IMR-90 (cell line): ENCODE measurements around the gene FANCE. TPM values are rescaled to one million over a fixed set of nuclear protein-coding genes. Genes with fewer than 3 reads are reported as not detected.

Source experiments
- ATAC-seq: fragments of 200-7000 bp; cut with Tn5 transposase; 2 replicates; pipeline ENCODE4 v1.9.1; 2020; ENCODE audit warnings: low read depth, mild to moderate bottlenecking, moderate library complexity
- BruUV-seq: library from RNA; stranded (reverse); fragments of 400-500 nt; replicated peaks from 2 replicates; lab custom pipeline; 2021; lab: Mats Ljungman, UMichigan
- CTCF ChIA-PET: fragments of 300-600 bp; formaldehyde crosslinking; extraction: SDS; loops from one replicate; lab custom pipeline; 2021; ENCODE audit warnings: antibody characterized with exemption; lab: Yijun Ruan, JAX
- POLR2A ChIA-PET: fragments of 300-600 bp; sonication (Branson Sonifier 250); formaldehyde crosslinking; loops from one replicate; lab custom pipeline; 2022; ENCODE audit warnings: antibody characterized with exemption; ENCODE audit not compliant: unreplicated experiment; lab: Charles Lee
- DNase-seq: peaks from one replicate; pipeline ENCODE4 v3.0.0; 2013
- H2AFZ ChIP-seq: replicated peaks from 2 replicates; pipeline ENCODE3; 2013; ENCODE audit warnings: low read length, mild to moderate bottlenecking; ENCODE audit not compliant: poor library complexity
- H2AK5ac ChIP-seq: 2 replicates; pipeline ENCODE4 v1.6.1; 2013; ENCODE audit warnings: low read depth, low read length, inconsistent platforms
- H2AK9ac ChIP-seq: replicated peaks from 2 replicates; pipeline ENCODE3; 2013; ENCODE audit warnings: mild to moderate bottlenecking, low read depth, low read length, moderate library complexity; ENCODE audit not compliant: poor library complexity
- H2BK120ac ChIP-seq: 2 replicates; pipeline ENCODE4 v1.6.1; 2013; ENCODE audit warnings: low read depth, low read length, inconsistent platforms
- H2BK15ac ChIP-seq: 3 replicates; pipeline ENCODE4 v1.6.1; 2013; ENCODE audit warnings: low read depth, low read length, inconsistent platforms
- H2BK20ac ChIP-seq: 2 replicates; pipeline ENCODE4 v1.6.1; 2013; ENCODE audit warnings: low read depth, mild to moderate bottlenecking, inconsistent platforms, low read length, moderate library complexity
- H2BK5ac ChIP-seq: 2 replicates; pipeline ENCODE4 v1.6.1; 2013; ENCODE audit warnings: mild to moderate bottlenecking, low read depth, low read length, inconsistent platforms; ENCODE audit not compliant: poor library complexity, severe bottlenecking
- H3K14ac ChIP-seq: replicated peaks from 2 replicates; pipeline ENCODE4 v1.6.1; 2013; ENCODE audit warnings: low read depth, low read length, inconsistent platforms
- H3K18ac ChIP-seq: 2 replicates; pipeline ENCODE4 v1.6.1; 2013; ENCODE audit warnings: low read depth, low read length, control low read depth
- H3K23ac ChIP-seq: 2 replicates; pipeline ENCODE4 v1.6.1; 2013; ENCODE audit warnings: low read depth, low read length, inconsistent platforms
- H3K27ac ChIP-seq: 2 replicates; pipeline ENCODE4 v1.5.1; 2013; ENCODE audit warnings: mild to moderate bottlenecking, control low read depth, low read length; ENCODE audit not compliant: insufficient read depth
- H3K27me3 ChIP-seq: 2 replicates; pipeline ENCODE4 v1.6.1; 2013; ENCODE audit warnings: low read length; ENCODE audit not compliant: control insufficient read depth, insufficient read depth
- H3K36me3 ChIP-seq: 2 replicates; pipeline ENCODE4 v1.6.1; 2013; ENCODE audit warnings: low read length, mixed read lengths; ENCODE audit not compliant: control insufficient read depth, insufficient read depth
- H3K4ac ChIP-seq: 2 replicates; pipeline ENCODE4 v1.6.1; 2013; ENCODE audit warnings: low read depth, low read length, inconsistent platforms
- H3K4me1 ChIP-seq: 2 replicates; pipeline ENCODE4 v1.6.1; 2013; ENCODE audit warnings: low read length, mixed read lengths; ENCODE audit not compliant: control insufficient read depth, insufficient read depth
- H3K4me2 ChIP-seq: 2 replicates; pipeline ENCODE4 v1.6.1; 2013; ENCODE audit warnings: low read depth, mild to moderate bottlenecking, control low read depth, low read length, moderate library complexity
- H3K4me3 ChIP-seq: 2 replicates; pipeline ENCODE4 v1.5.1; 2013; ENCODE audit warnings: low read depth, mild to moderate bottlenecking, control low read depth, low read length, moderate library complexity; ENCODE audit not compliant: insufficient read depth
- H3K56ac ChIP-seq: 2 replicates; pipeline ENCODE4 v1.6.1; 2013; ENCODE audit warnings: low read length, inconsistent platforms; ENCODE audit not compliant: insufficient read depth; ENCODE audit errors: extremely low read depth
- H3K79me1 ChIP-seq, 2 experiments: 2 replicates each; pipeline ENCODE4 v1.6.1; 2013; ENCODE audit warnings: low read length in 2 of 2, inconsistent platforms in 1 of 2, low read depth in 1 of 2
- H3K9ac ChIP-seq: 2 replicates; pipeline ENCODE4 v1.6.1; 2013; ENCODE audit warnings: low read depth, low read length, control low read depth
- H3K9me1 ChIP-seq: 2 replicates; pipeline ENCODE4 v1.6.1; 2013; ENCODE audit warnings: low read length, inconsistent platforms; ENCODE audit not compliant: insufficient read depth
- H3K9me3 ChIP-seq: 2 replicates; pipeline ENCODE4 v1.6.1; 2013; ENCODE audit warnings: low read length; ENCODE audit not compliant: control insufficient read depth, insufficient read depth
- H4K20me1 ChIP-seq: 2 replicates; pipeline ENCODE4 v1.6.1; 2013; ENCODE audit warnings: low read length, inconsistent platforms; ENCODE audit not compliant: insufficient read depth
- H4K5ac ChIP-seq: 2 replicates; pipeline ENCODE4 v1.6.1; 2013; ENCODE audit warnings: mild to moderate bottlenecking, low read depth, low read length, control low read depth
- H4K8ac ChIP-seq, 2 experiments: 2 replicates each; pipeline ENCODE4 v1.6.1; 2013; ENCODE audit warnings: low read depth in 2 of 2, low read length in 2 of 2, control low read depth in 1 of 2, inconsistent platforms in 1 of 2
- H4K91ac ChIP-seq: 2 replicates; pipeline ENCODE4 v1.6.1; 2013; ENCODE audit warnings: low read depth, low read length, inconsistent platforms; ENCODE audit not compliant: insufficient read depth
- CTCF ChIP-seq: conservative IDR thresholded peaks from 2 replicates; pipeline ENCODE4 v1.5.1; 2012; ENCODE audit warnings: mild to moderate bottlenecking, low read depth, low read length, improper control_type of control experiment
- FOS ChIP-seq: fragments of 150-350 bp; IDR thresholded peaks from 2 replicates; pipeline ENCODE4 v1.6.1; 2016; ENCODE audit warnings: low read depth, low read length
- MAZ ChIP-seq: IDR thresholded peaks from 2 replicates; pipeline ENCODE4 v1.6.1; 2012; ENCODE audit warnings: low read depth, mild to moderate bottlenecking, low read length, improper control_type of control experiment, moderate library complexity, borderline replicate concordance
- WGBS, 2 experiments: methylation state at CpG; one replicate each; pipeline versions ENCODE4 v1.1.5 to v1.1.7; 2013; ENCODE audit warnings: missing lambda C conversion rate in 2 of 2; ENCODE audit not compliant: insufficient read length in 1 of 2; ENCODE audit errors: extremely low coverage in 2 of 2; 5-methylcytosine and 5-hydroxymethylcytosine counted together
- dilution Hi-C: fragments of 300-500 bp; cut with HindIII; formaldehyde crosslinking; loops from one replicate; pipeline ENCODE4 v1.14.3; 2018; ENCODE audit warnings: low sequenced_read_pairs; ENCODE audit not compliant: unreplicated experiment
- in situ Hi-C: fragments of 300-500 bp; cut with MboI; formaldehyde crosslinking; loops from 3 replicates; pipeline ENCODE4 v1.14.3; 2019; ENCODE audit warnings: low sequenced_read_pairs, inconsistent platforms, mixed read lengths
- intact Hi-C: fragments of 100-400 bp; cut with micrococcal nuclease; formaldehyde crosslinking; loops from 2 replicates; pipeline ENCODE4 v1.10.0; 2022
- polyA plus RNA-seq, 3 experiments: library from polyadenylated mRNA; depleted of rRNA; stranded (reverse); fragments of >200 nt; gene quantifications; 2 replicates each; pipeline ENCODE4 v1.2.3, GENCODE V29; 2012; ENCODE audit warnings: low replicate concordance in 1 of 3
- total RNA-seq: library from RNA; depleted of rRNA; stranded (reverse); fragments of >200 nt; gene quantifications from 2 replicates; pipeline ENCODE4 v1.2.3, GENCODE V29; 2012

The FANCE gene
- total and polyA plus RNA-seq, 2 of the 4 experiments (the other 2 are of a cell fraction) = 7.1 to 9.1 TPM

GRCh38 chr6:35492258-35492973, 40.3 kb downstream of the FANCE start:
- CTCF ChIA-PET = no interaction called here
- H2BK5ac ChIP-seq = no peak overlapping the region
- no peak overlapping the region; the same call in 1 of the 2 replicates for H3K18ac ChIP-seq
- peaks cover 39% of the 10 kb centered on the region for H4K20me1 ChIP-seq
- H3K4me1 ChIP-seq = peaks cover 64% of the 10 kb centered on the region
- no peak for ATAC-seq
- H4K91ac ChIP-seq = peak overlapping the region; percentile 25; the same call in 1 of the 2 replicates
- whole genome bisulfite sequencing, 2 experiments = no CpG with 5 or more reads among the region's 7 CpGs
- H2BK20ac ChIP-seq = 0 out of 2 replicates have a peak overlapping the region, but pooled peaks have one; percentile 13
- H3K79me1 ChIP-seq = peaks cover 25 to 84% of the 10 kb centered on the region in 2 experiments
- H3K27me3 ChIP-seq = no peaks in the 10 kb centered on the region
- H3K4me2 ChIP-seq = peak overlapping the region; percentile 31; the same call in 1 of the 2 replicates
- 0 out of 2 replicates have a peak, but pooled peaks cover 5% of the 10 kb centered on the region for H3K36me3 ChIP-seq
- H3K4ac ChIP-seq = peak overlapping the region; percentile 97; the same call in 1 of the 2 replicates
- no peak overlapping the region; the same call in 1 of the 2 replicates for H4K5ac ChIP-seq
- TF ChIP-seq FOS = no peak
- TF ChIP-seq MAZ = peak; percentile 34; the same call in 1 of the 2 replicates
- TF ChIP-seq CTCF = no peak
- intact Hi-C loops (no loop called here), dilution Hi-C loops (no loop called here), in situ Hi-C loops (no loop called here)
- peaks cover 27% of the 10 kb centered on the region for H3K9me1 ChIP-seq
- POLR2A ChIA-PET = interaction anchor here (0.6 kb wide), 1 partner anchor 20 kb away, joined by 10 read pairs; no protein-coding TSS in a partner anchor
- H3K23ac ChIP-seq = no peak overlapping the region
- H2BK120ac ChIP-seq = 0 out of 2 replicates have a peak overlapping the region, but pooled peaks have one; percentile 5
- H2AK9ac ChIP-seq = peak overlapping the region; percentile 86
- H2BK15ac ChIP-seq = no peak overlapping the region
- no peaks in the 10 kb centered on the region for H3K9me3 ChIP-seq
- BruUV-seq = no TSS peak
- H4K8ac ChIP-seq = peak overlapping the region in 1 of 2 experiments; percentile 1; a peak in 1 of 4 replicates
- peak overlapping the region; percentile 79; the same call in 1 of the 2 replicates for H3K27ac ChIP-seq
- no peak overlapping the region for H3K4me3 ChIP-seq
- DNase-seq = no peak
- peak overlapping the region; percentile 8; the same call in 1 of the 2 replicates for H3K9ac ChIP-seq
- H3K14ac ChIP-seq = peak overlapping the region; percentile 65
- H3K56ac ChIP-seq = no peak overlapping the region
- H2AK5ac ChIP-seq = peak overlapping the region; percentile 98
- H2AFZ ChIP-seq = no peak overlapping the region
